Kidney epithelial cell (primary cell): ENCODE results near the gene ZFAND2B. TPM values are rescaled to one million over a fixed set of nuclear protein-coding genes. Genes with fewer than 3 reads are reported as not detected.

Experiments
- DNase-seq: peaks from one replicate; pipeline ENCODE4 v3.0.0-alpha.2; 2010; ENCODE audit warnings: low read depth
- H3K27me3 ChIP-seq: 2 replicates; pipeline ENCODE4 v1.6.0; 2011; ENCODE audit warnings: low read length; ENCODE audit not compliant: control insufficient read depth, insufficient read depth
- H3K36me3 ChIP-seq: 2 replicates; pipeline ENCODE4 v1.5.1; 2011; ENCODE audit warnings: low read length; ENCODE audit not compliant: control insufficient read depth, insufficient read depth
- H3K4me3 ChIP-seq: 2 replicates; pipeline ENCODE4 v1.5.1; 2011; ENCODE audit warnings: low read depth, mild to moderate bottlenecking, control low read depth, low read length
- total RNA-seq: library from RNA; depleted of rRNA; stranded (reverse); fragments of >200 nt; gene quantifications from 2 replicates; pipeline ENCODE4 v1.2.3, GENCODE V29; 2015
- TF ChIP-seq, protein P1 (sequence below): IDR thresholded peaks from 2 replicates; pipeline ENCODE4 v1.5.1; 2011; ENCODE audit warnings: mild to moderate bottlenecking, moderate library complexity, low read length, control low read depth, inconsistent platforms; ENCODE audit not compliant: insufficient read depth, poor library complexity, severe bottlenecking

The ZFAND2B gene
- total RNA-seq, 1 donor from 2014 or later = 44.3 TPM

- Histone ChIP-seq H3K36me3 (no peaks in the 10 kb centered on the region), H3K4me3 (peak overlapping the region; percentile 23), H3K27me3 (no peaks in the 10 kb centered on the region)
- TF ChIP-seq, protein P1, sequence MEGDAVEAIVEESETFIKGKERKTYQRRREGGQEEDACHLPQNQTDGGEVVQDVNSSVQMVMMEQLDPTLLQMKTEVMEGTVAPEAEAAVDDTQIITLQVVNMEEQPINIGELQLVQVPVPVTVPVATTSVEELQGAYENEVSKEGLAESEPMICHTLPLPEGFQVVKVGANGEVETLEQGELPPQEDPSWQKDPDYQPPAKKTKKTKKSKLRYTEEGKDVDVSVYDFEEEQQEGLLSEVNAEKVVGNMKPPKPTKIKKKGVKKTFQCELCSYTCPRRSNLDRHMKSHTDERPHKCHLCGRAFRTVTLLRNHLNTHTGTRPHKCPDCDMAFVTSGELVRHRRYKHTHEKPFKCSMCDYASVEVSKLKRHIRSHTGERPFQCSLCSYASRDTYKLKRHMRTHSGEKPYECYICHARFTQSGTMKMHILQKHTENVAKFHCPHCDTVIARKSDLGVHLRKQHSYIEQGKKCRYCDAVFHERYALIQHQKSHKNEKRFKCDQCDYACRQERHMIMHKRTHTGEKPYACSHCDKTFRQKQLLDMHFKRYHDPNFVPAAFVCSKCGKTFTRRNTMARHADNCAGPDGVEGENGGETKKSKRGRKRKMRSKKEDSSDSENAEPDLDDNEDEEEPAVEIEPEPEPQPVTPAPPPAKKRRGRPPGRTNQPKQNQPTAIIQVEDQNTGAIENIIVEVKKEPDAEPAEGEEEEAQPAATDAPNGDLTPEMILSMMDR = no peak
- no peak for DNase-seq
Measured at GRCh38 chr2:219243291-219243761, 36.7 kb downstream of the ZFAND2B start.

DNA sequence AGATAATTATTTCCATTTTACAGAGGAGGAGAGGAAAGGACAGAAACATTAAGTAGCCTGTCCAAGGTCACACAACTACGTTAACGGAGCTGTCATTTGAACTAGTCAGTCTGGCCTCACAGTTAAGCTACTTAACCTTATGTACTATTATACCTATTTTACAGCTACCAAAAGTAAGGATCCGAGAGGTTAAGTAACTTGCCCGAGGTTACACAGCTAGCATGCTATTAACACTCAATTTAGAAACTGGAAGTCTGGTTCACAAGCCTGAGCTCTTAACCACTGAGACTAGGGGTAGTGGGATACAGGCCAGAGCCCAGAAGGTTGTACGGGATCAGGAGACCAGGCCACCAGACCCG is 38.2 kb downstream of the ZFAND2B start:
- TF ChIP-seq, protein P1 = no peak
- Histone ChIP-seq H3K27me3 (no peaks in the 10 kb centered on the region), H3K4me3 (peak overlapping the region; percentile 84), H3K36me3 (no peaks in the 10 kb centered on the region)
- no peak for DNase-seq

- peak; percentile 69 for DNase-seq
- Histone ChIP-seq H3K36me3 (no peaks in the 10 kb centered on the region), H3K4me3 (peak within 1 kb of the TSS; percentile 84), H3K27me3 (no peaks in the 10 kb centered on the region)
- TF ChIP-seq, protein P1 = no peak
Measured at GRCh38 chr2:219245148-219245898, 38.7 kb downstream of the ZFAND2B start, which contains the start of the genes GLB1L and STK16. Gene GLB1L, minus strand, starts transcription at chr2:219245444. Its CDS starts 1,871 bp downstream, at chr2:219243573. Gene STK16, plus strand, starts transcription at chr2:219245479. Its CDS starts 521 bp downstream, at chr2:219246000.

- H3K36me3 ChIP-seq = no peaks in the 10 kb centered on the region
- H3K4me3 ChIP-seq = peak overlapping the region; percentile 84
- TF ChIP-seq, protein P1 = no peak
- no peaks in the 10 kb centered on the region for H3K27me3 ChIP-seq
- no peak for DNase-seq
Measured at GRCh38 chr2:219245899-219246230, 39.3 kb downstream of the ZFAND2B start.

- no peaks in the 10 kb centered on the region for H3K36me3 ChIP-seq
- TF ChIP-seq, protein P1 = no peak
- no peak overlapping the region for H3K4me3 ChIP-seq
- DNase-seq = no peak
- no peaks in the 10 kb centered on the region for H3K27me3 ChIP-seq
Measured at GRCh38 chr2:219246559-219246958, 40.0 kb downstream of the ZFAND2B start.
